ENCODE data around the gene LAMC3.

LAMC3 gene

DNA sequence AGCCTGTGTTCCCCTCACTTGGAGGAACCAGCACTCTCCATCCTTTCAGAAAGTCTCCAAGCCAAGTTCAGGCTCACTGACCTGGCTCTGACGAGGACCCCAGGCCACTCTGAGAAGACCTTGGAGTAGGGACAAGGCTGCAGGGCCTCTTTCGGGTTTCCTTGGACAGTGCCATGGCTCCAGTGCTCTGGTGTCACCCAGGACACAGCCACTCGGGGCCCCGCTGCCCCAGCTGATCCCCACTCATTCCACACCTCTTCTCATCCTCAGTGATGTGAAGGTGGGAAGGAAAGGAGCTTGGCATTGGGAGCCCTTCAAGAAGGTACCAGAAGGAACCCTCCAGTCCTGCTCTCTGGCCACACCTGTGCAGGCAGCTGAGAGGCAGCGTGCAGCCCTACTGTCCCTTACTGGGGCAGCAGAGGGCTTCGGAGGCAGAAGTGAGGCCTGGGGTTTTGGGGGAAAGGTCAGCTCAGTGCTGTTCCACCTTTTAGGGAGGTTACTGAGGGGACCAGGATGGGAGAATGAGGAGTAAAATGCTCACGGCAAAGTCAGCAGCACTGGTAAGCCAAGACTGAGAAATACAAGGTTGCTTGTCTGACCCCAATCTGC lies 111.8 kb downstream of the LAMC3 start:
- TF ChIP-seq, protein P1, sequence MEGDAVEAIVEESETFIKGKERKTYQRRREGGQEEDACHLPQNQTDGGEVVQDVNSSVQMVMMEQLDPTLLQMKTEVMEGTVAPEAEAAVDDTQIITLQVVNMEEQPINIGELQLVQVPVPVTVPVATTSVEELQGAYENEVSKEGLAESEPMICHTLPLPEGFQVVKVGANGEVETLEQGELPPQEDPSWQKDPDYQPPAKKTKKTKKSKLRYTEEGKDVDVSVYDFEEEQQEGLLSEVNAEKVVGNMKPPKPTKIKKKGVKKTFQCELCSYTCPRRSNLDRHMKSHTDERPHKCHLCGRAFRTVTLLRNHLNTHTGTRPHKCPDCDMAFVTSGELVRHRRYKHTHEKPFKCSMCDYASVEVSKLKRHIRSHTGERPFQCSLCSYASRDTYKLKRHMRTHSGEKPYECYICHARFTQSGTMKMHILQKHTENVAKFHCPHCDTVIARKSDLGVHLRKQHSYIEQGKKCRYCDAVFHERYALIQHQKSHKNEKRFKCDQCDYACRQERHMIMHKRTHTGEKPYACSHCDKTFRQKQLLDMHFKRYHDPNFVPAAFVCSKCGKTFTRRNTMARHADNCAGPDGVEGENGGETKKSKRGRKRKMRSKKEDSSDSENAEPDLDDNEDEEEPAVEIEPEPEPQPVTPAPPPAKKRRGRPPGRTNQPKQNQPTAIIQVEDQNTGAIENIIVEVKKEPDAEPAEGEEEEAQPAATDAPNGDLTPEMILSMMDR (IDR thresholded peaks at IDR 0.05; ENCODE audit: low read length, missing control alignments), result no peak

DNA sequence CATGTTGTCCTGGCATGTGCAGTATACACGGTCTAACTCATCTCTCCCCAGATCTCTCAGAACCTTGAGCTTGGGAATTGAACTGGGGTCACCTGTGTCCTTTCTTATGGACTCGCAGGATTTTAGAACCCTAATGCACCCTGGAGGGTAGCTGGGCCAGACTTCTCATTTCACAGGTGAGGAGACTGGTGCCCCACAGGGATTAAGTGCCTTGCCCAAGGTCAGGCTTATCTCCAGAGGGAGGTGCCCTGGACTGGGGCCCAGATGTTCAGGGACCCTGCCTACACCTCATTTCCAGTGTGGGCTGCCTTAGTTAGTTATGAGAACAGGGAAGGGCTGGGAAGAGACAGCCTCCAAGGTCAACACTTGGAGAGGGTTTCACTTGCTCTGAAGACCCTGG lies 112.4 kb downstream of the LAMC3 start:
- TF ChIP-seq, protein P1 (IDR thresholded peaks at IDR 0.05; ENCODE audit: low read length, missing control alignments), result no peak
- no peak overlapping the region for H3K4me3 ChIP-seq (replicated peaks; ENCODE audit: low read depth, low read length)
- no peak for DNase-seq (ENCODE audit: low read depth)

More for the DNA sequence above, 111.8 kb downstream of the LAMC3 start:
- DNase-seq (ENCODE audit: low read depth), result no peak
- no peak overlapping the region for H3K4me3 ChIP-seq (replicated peaks; ENCODE audit: low read depth, low read length)

- TF ChIP-seq, protein P1 (IDR thresholded peaks at IDR 0.05; ENCODE audit: low read length, missing control alignments), result no peak
- H3K4me3 ChIP-seq (replicated peaks; ENCODE audit: low read depth, low read length), result no peak overlapping the region
- DNase-seq (ENCODE audit: low read depth), result no peak
These were observed 113.2 kb downstream of the LAMC3 start for GRCh38 chr9:131122158-131122557.

- TF ChIP-seq, protein P1 (IDR thresholded peaks at IDR 0.05; ENCODE audit: low read length, missing control alignments), result no peak
- H3K4me3 ChIP-seq (replicated peaks; ENCODE audit: low read depth, low read length), result peak overlapping the region; percentile 97
- DNase-seq (ENCODE audit: low read depth), result no peak
These were observed 116.0 kb downstream of the LAMC3 start for GRCh38 chr9:131125038-131125287.

- peak; percentile 98 for DNase-seq (ENCODE audit: low read depth)
- H3K4me3 ChIP-seq (replicated peaks; ENCODE audit: low read depth, low read length), result peak within 1 kb of the TSS; percentile 97
- TF ChIP-seq, protein P1 (IDR thresholded peaks at IDR 0.05; ENCODE audit: low read length, missing control alignments), result no peak
These were observed 116.5 kb downstream of the LAMC3 start, which contains the start of gene NUP214 for GRCh38 chr9:131125288-131126058. Gene NUP214, plus strand, starts transcription at chr9:131125586. Its CDS starts 119 bp downstream, at chr9:131125705.

GRCh38 chr9:131126059-131126426 lies 117.1 kb downstream of the LAMC3 start:
- peak overlapping the region; percentile 97 for H3K4me3 ChIP-seq (replicated peaks; ENCODE audit: low read depth, low read length)
- no peak for DNase-seq (ENCODE audit: low read depth)
- TF ChIP-seq, protein P1 (IDR thresholded peaks at IDR 0.05; ENCODE audit: low read length, missing control alignments), result no peak

GRCh38 chr9:131129183-131129582 lies 120.2 kb downstream of the LAMC3 start:
- TF ChIP-seq, protein P1 (IDR thresholded peaks at IDR 0.05; ENCODE audit: low read length, missing control alignments), result no peak
- no peak overlapping the region for H3K4me3 ChIP-seq (replicated peaks; ENCODE audit: low read depth, low read length)
- DNase-seq (ENCODE audit: low read depth), result no peak

All from fibroblast of pulmonary artery (primary cell).